Measurements from ENCODE around the gene EML6. TPM values are rescaled to one million over a fixed set of nuclear protein-coding genes. Genes with fewer than 3 reads are reported as not detected.
A peak's percentile ranks its signal among the peaks of the same experiment; 100 is the strongest.

The EML6 gene
- total RNA-seq, 1 experiment from 2014 or later, result 1.5 TPM

GRCh38 chr2:54986264-54986663 lies 262.8 kb downstream of the EML6 start:
- H3K27ac ChIP-seq (ENCODE audit: insufficient read length, low read depth, low read length), result no peak overlapping the region
- H2BK5ac ChIP-seq (ENCODE audit: insufficient read length, low read length), result no peak overlapping the region
- peak overlapping the region in 1 of 3 experiments; percentile 30; a peak in 1 of 7 replicates for H3K27ac Mint-ChIP-seq
- no peaks in the 10 kb centered on the region for H4K20me1 ChIP-seq (ENCODE audit: control insufficient read depth, insufficient read depth, insufficient read length)
- no peaks in the 10 kb centered on the region for H3K27me3 ChIP-seq (ENCODE audit: insufficient read depth, low read length)
- WGBS (ENCODE audit: extremely low coverage, insufficient read length, low lambda C conversion rate), result no CpG with 5 or more reads among the region's 3 CpGs
- no peak overlapping the region for H2BK120ac ChIP-seq (ENCODE audit: low read depth, low read length, poor library complexity, severe bottlenecking)
- H3K36me3 Mint-ChIP-seq (ENCODE audit: insufficient read depth in 1 of 3, low read depth in 3 of 3), result peaks cover 16 to 38% (median 25%) of the 10 kb centered on the region in 3 experiments; a peak in 6 of 7 replicates
- no peak overlapping the region for H2BK15ac ChIP-seq (ENCODE audit: low read depth, low read length)
- no peaks in the 10 kb centered on the region for H3K9me3 ChIP-seq (ENCODE audit: control insufficient read depth, low read depth, low read length)
- H3K79me2 ChIP-seq (ENCODE audit: insufficient read depth, low read length), result peaks cover 13% of the 10 kb centered on the region; the same call in 1 of the 2 replicates
- H3K4me3 Mint-ChIP-seq, result no peak overlapping the region
- H3K4me1 Mint-ChIP-seq, result peaks cover 14 to 16% of the 10 kb centered on the region in 2 experiments
- H4K91ac ChIP-seq (ENCODE audit: insufficient read length, low read depth, low read length), result no peak overlapping the region
- H3K4me2 ChIP-seq (ENCODE audit: insufficient read depth, insufficient read length, low read length), result no peak overlapping the region
- H3K23ac ChIP-seq (ENCODE audit: insufficient read length, low read depth, low read length), result no peak overlapping the region
- no peak for TF ChIP-seq CTCF (conservative IDR thresholded peaks at IDR 0.05)
- H3K56ac ChIP-seq (ENCODE audit: insufficient read length, low read depth, low read length), result no peak overlapping the region
- H3T11ph ChIP-seq (ENCODE audit: low read length), result no peak overlapping the region
- H4K8ac ChIP-seq (replicated peaks; ENCODE audit: insufficient read length, low read depth, low read length), result no peak overlapping the region
- no peaks in the 10 kb centered on the region for H3K27me3 Mint-ChIP-seq (ENCODE audit: low read depth)
- H3K18ac ChIP-seq (ENCODE audit: insufficient read length, low read depth, low read length), result no peak overlapping the region
- H3K4ac ChIP-seq (ENCODE audit: low read depth, low read length), result no peak overlapping the region
- H3K9ac ChIP-seq (ENCODE audit: extremely low read depth, insufficient read length, low read length), result no peak overlapping the region
- no peaks in the 10 kb centered on the region for H3K23me2 ChIP-seq (ENCODE audit: insufficient read length, low read depth, low read length, poor library complexity, severe bottlenecking)
- H3K79me1 ChIP-seq (ENCODE audit: insufficient read depth, low read depth, low read length, poor library complexity, severe bottlenecking), result peaks cover 11% of the 10 kb centered on the region
- no peak overlapping the region for H3K14ac ChIP-seq (ENCODE audit: insufficient read depth, low read length)
- H3K9me3 Mint-ChIP-seq, result no peaks in the 10 kb centered on the region
- no peak overlapping the region for H4K5ac ChIP-seq (ENCODE audit: insufficient read length, low read depth, low read length)
- H2AFZ ChIP-seq (ENCODE audit: low read length), result no peak overlapping the region
- no peak overlapping the region for H2BK12ac ChIP-seq (ENCODE audit: insufficient read length, low read depth, low read length)
- no peak for DNase-seq
- no peak overlapping the region for H2BK20ac ChIP-seq (ENCODE audit: low read depth, low read length, poor library complexity, severe bottlenecking)
- H2AK5ac ChIP-seq (ENCODE audit: insufficient read length, low read length), result no peak overlapping the region
- H3K4me1 ChIP-seq (ENCODE audit: insufficient read depth, low read length), result no peaks in the 10 kb centered on the region
